ENCODE measurements around the gene ADAMTSL3. TPM values are rescaled to one million over a fixed set of nuclear protein-coding genes. Genes with fewer than 3 reads are reported as not detected.

Gene ADAMTSL3
- total and polyA plus RNA-seq, 2 of the 8 experiments (the other 6 are each of a cell fraction or from before 2014, with no cell fraction given), result 0.35 to 1.4 TPM

GRCh38 chr15:83747718-83748110 lies 93.8 kb downstream of the ADAMTSL3 start:
- Histone ChIP-seq H4K8ac (ENCODE audit: extremely low read depth, insufficient read depth, low read length) (no peak overlapping the region), H3K79me1 (ENCODE audit: low read depth, low read length) (no peaks in the 10 kb centered on the region), H3K14ac (ENCODE audit: insufficient read length) (no peak overlapping the region), H3K18ac (ENCODE audit: extremely low read depth, low read length) (no peak overlapping the region), H3K4ac (replicated peaks; ENCODE audit: insufficient read length, low read depth, low read length) (no peak overlapping the region), H2AK5ac (ENCODE audit: low read depth, low read length) (no peak overlapping the region), H3K56ac (replicated peaks; ENCODE audit: insufficient read length, low read depth, low read length) (no peak overlapping the region), H2BK120ac (replicated peaks; ENCODE audit: low read depth, low read length) (no peak overlapping the region), H3K23ac (ENCODE audit: insufficient read length) (no peak overlapping the region), H3K4me2 (ENCODE audit: insufficient read depth in 1 of 2, low read depth in 2 of 2, low read length in 2 of 2) (no peak overlapping the region), H3K23me2 (ENCODE audit: low read depth, low read length) (no peaks in the 10 kb centered on the region), H3K4me3 (ENCODE audit: extremely low read depth in 1 of 4, insufficient read depth in 2 of 4, low read depth in 3 of 4, low read length in 4 of 4) (no peak overlapping the region), H4K91ac (replicated peaks; ENCODE audit: insufficient read length, low read length) (no peak overlapping the region), H3K27me3 (replicated peaks in 1 of 4; ENCODE audit: control insufficient read depth in 3 of 4, extremely low read depth in 1 of 4, insufficient read depth in 3 of 4, low read length in 3 of 4) (no peaks in the 10 kb centered on the region), H2BK15ac (ENCODE audit: low read length) (no peak overlapping the region), H2BK20ac (ENCODE audit: low read length) (no peak overlapping the region), H3K79me2 (ENCODE audit: control insufficient read depth in 1 of 2, insufficient read depth in 2 of 2, low read length in 2 of 2) (no peaks in the 10 kb centered on the region), H2AFZ (ENCODE audit: low read length) (no peak overlapping the region), H3K27ac (ENCODE audit: low read depth, low read length) (no peak overlapping the region), H3K9ac (replicated peaks in 1 of 4; ENCODE audit: extremely low read depth in 1 of 4, low read depth in 3 of 4, low read length in 3 of 4) (no peak overlapping the region), H3K36me3 (ENCODE audit: control insufficient read depth in 2 of 4, insufficient read depth in 4 of 4, low read length in 3 of 4) (no peaks in the 10 kb centered on the region), H3K4me1 (replicated peaks in 1 of 4; ENCODE audit: control insufficient read depth in 3 of 4, insufficient read depth in 4 of 4, low read length in 3 of 4) (no peaks in the 10 kb centered on the region), H3K9me3 (ENCODE audit: insufficient read depth in 2 of 2, low read depth in 1 of 2, low read length in 1 of 2) (no peaks in the 10 kb centered on the region), H2BK12ac (ENCODE audit: low read depth, low read length) (no peak overlapping the region), H2BK5ac (ENCODE audit: low read depth, low read length) (no peak overlapping the region), H4K20me1 (replicated peaks in 1 of 2; ENCODE audit: control insufficient read depth in 1 of 2, insufficient read depth in 2 of 2, low read length in 2 of 2) (no peaks in the 10 kb centered on the region), H4K5ac (ENCODE audit: insufficient read length, low read depth, low read length) (no peak overlapping the region)
- DNase-seq (ENCODE audit: low read depth in 1 of 2, low spot score in 2 of 2), result no peak
- no peak for FAIRE-seq
- 94% methylated on average over 5 of the region's 5 CpGs; no CpG with 5 or more reads in 1 of the 2 experiments for WGBS, 2 experiments (ENCODE audit: extremely low coverage in 1 of 2, insufficient coverage in 1 of 2, insufficient read length in 1 of 2, insufficient replicate concordance in 2 of 2, low coverage in 1 of 2, low lambda C conversion rate in 2 of 2, missing lambda C conversion rate in 1 of 2)
- CTCF ChIA-PET (ENCODE audit: partially characterized antibody), result interaction anchor here (1.1 to 2.2 kb wide), 5 partner anchors 90 to 215 kb away, joined by 3 to 13 read pairs (median 4); no protein-coding TSS in a partner anchor
- POLR2A ChIA-PET (ENCODE audit: partially characterized antibody), result no interaction called here
- TF ChIP-seq JUND (IDR thresholded peaks at IDR 0.05; ENCODE audit: low read length) (no peak), SAP30 (IDR thresholded peaks at IDR 0.05; ENCODE audit: insufficient read depth, insufficient replicate concordance, low read length) (no peak), YY1 (IDR thresholded peaks at IDR 0.05; ENCODE audit: low read depth, low read length) (no peak), SUZ12 (IDR thresholded peaks at IDR 0.05; ENCODE audit: low read length) (no peak), BCL11A (IDR thresholded peaks at IDR 0.05; ENCODE audit: low read depth in 2 of 2, low read length in 2 of 2) (no peak), CREB1 (IDR thresholded peaks at IDR 0.05) (no peak), POLR2AphosphoS5 (IDR thresholded peaks at IDR 0.05; ENCODE audit: low read depth, low read length) (no peak), SP4 (IDR thresholded peaks at IDR 0.05; ENCODE audit: low read length) (no peak), TBP (IDR thresholded peaks at IDR 0.05; ENCODE audit: low read depth, low read length) (no peak), CTBP2 (IDR thresholded peaks at IDR 0.05; ENCODE audit: borderline replicate concordance, insufficient read depth, insufficient read length, low read length) (no peak), BACH1 (IDR thresholded peaks at IDR 0.05; ENCODE audit: low read length) (no peak), KDM5A (IDR thresholded peaks at IDR 0.05; ENCODE audit: low read length) (no peak), TEAD4 (IDR thresholded peaks at IDR 0.05; ENCODE audit: low read depth, low read length) (no peak)
- TF ChIP-seq, protein P1, sequence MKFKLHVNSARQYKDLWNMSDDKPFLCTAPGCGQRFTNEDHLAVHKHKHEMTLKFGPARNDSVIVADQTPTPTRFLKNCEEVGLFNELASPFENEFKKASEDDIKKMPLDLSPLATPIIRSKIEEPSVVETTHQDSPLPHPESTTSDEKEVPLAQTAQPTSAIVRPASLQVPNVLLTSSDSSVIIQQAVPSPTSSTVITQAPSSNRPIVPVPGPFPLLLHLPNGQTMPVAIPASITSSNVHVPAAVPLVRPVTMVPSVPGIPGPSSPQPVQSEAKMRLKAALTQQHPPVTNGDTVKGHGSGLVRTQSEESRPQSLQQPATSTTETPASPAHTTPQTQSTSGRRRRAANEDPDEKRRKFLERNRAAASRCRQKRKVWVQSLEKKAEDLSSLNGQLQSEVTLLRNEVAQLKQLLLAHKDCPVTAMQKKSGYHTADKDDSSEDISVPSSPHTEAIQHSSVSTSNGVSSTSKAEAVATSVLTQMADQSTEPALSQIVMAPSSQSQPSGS (IDR thresholded peaks at IDR 0.05; ENCODE audit: low read length), result no peak
